ENCODE data around the gene PMS1.

DNA sequence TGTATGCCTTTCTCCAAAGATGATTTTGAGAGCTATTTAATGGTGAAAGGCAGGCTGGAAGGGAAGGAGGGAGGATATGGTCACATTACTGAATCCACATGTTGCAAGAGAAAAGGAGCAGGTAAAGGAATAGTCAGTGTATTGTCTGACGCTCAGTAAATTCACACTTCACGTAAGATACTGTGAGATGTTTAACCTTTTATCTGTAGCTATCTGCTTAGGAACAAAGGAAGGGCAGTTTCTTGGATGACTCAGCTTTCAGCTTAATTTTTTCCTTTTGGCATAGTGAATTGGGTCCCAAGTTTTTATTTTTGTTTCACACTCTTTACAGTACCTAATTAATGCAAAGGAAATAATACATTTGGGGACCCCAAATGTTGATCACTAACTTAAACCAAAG, 96.2 kb downstream of the PMS1 start:
- TF ChIP-seq, protein P1, sequence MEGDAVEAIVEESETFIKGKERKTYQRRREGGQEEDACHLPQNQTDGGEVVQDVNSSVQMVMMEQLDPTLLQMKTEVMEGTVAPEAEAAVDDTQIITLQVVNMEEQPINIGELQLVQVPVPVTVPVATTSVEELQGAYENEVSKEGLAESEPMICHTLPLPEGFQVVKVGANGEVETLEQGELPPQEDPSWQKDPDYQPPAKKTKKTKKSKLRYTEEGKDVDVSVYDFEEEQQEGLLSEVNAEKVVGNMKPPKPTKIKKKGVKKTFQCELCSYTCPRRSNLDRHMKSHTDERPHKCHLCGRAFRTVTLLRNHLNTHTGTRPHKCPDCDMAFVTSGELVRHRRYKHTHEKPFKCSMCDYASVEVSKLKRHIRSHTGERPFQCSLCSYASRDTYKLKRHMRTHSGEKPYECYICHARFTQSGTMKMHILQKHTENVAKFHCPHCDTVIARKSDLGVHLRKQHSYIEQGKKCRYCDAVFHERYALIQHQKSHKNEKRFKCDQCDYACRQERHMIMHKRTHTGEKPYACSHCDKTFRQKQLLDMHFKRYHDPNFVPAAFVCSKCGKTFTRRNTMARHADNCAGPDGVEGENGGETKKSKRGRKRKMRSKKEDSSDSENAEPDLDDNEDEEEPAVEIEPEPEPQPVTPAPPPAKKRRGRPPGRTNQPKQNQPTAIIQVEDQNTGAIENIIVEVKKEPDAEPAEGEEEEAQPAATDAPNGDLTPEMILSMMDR (IDR thresholded peaks at IDR 0.05), result no peak
- TF ChIP-seq ZFX (IDR thresholded peaks at IDR 0.05; ENCODE audit: borderline replicate concordance), result no peak
